OCI-LY7 (cell line): ENCODE results near the gene HS1BP3. TPM values are rescaled to one million over a fixed set of nuclear protein-coding genes. Genes with fewer than 3 reads are reported as not detected.

Source experiments
- BruUV-seq: library from RNA; stranded (reverse); fragments of 400-500 nt; replicated peaks from 2 replicates; lab custom pipeline; 2021; lab: Mats Ljungman, UMichigan
- CTCF ChIA-PET: fragments of 300-600 bp; sonication (Branson Sonifier 250); formaldehyde crosslinking; loops from one replicate; lab custom pipeline; 2022; ENCODE audit warnings: antibody characterized with exemption; ENCODE audit not compliant: unreplicated experiment; lab: Charles Lee
- POLR2A ChIA-PET: fragments of 300-600 bp; sonication (Branson Sonifier 250); formaldehyde crosslinking; loops from one replicate; lab custom pipeline; 2022; ENCODE audit warnings: antibody characterized with exemption; lab: Charles Lee
- DNase-seq: peaks from one replicate; pipeline ENCODE4 v3.0.0-alpha.2; 2015; ENCODE audit warnings: low spot score
- H2AFZ ChIP-seq: fragments of 200-600 bp; sonication (generic), shearing (Covaris generic); 2 replicates; pipeline ENCODE4 v1.6.1; 2014; ENCODE audit warnings: mild to moderate bottlenecking, antibody characterized with exemption, low read length, moderate library complexity
- H3K27ac ChIP-seq: fragments of 200-600 bp; sonication (generic); 2 replicates; pipeline ENCODE4 v1.5.1; 2014; ENCODE audit warnings: mixed run types, low read depth, mild to moderate bottlenecking, moderate library complexity, low read length, inconsistent platforms; ENCODE audit not compliant: poor library complexity, severe bottlenecking
- H3K36me3 ChIP-seq: fragments of 200-600 bp; sonication (generic); 2 replicates; pipeline ENCODE4 v1.6.1; 2014; ENCODE audit warnings: mild to moderate bottlenecking, antibody characterized with exemption, low read length, moderate library complexity, mixed read lengths; ENCODE audit not compliant: insufficient read depth
- H3K4me1 ChIP-seq: fragments of 200-600 bp; sonication (generic); 2 replicates; pipeline ENCODE4 v1.5.1; 2014; ENCODE audit warnings: mild to moderate bottlenecking, low read length; ENCODE audit not compliant: insufficient read depth, poor library complexity, severe bottlenecking
- H3K4me2 ChIP-seq: fragments of 200-600 bp; sonication (generic); 2 replicates; pipeline ENCODE4 v1.6.1; 2014; ENCODE audit warnings: mild to moderate bottlenecking, low read length
- H3K4me3 ChIP-seq: fragments of 200-600 bp; sonication (generic); 2 replicates; pipeline ENCODE4 v1.5.1; 2014; ENCODE audit warnings: mild to moderate bottlenecking, low read depth, low read length; ENCODE audit not compliant: poor library complexity, severe bottlenecking
- H3K79me2 ChIP-seq: fragments of 200-600 bp; sonication (generic); 2 replicates; pipeline ENCODE4 v1.6.1; 2016; ENCODE audit warnings: low read depth, mild to moderate bottlenecking, low read length, moderate library complexity, mixed read lengths; ENCODE audit not compliant: insufficient read depth
- H3K9me2 ChIP-seq: fragments of 200-600 bp; sonication (generic); 2 replicates; pipeline ENCODE4 v1.6.1; 2016; ENCODE audit warnings: mild to moderate bottlenecking, low read length, mixed read lengths; ENCODE audit not compliant: insufficient read depth
- H3K9me3 ChIP-seq: fragments of 200-600 bp; sonication (generic); 2 replicates; pipeline ENCODE4 v1.6.1; 2014; ENCODE audit warnings: mild to moderate bottlenecking, mixed run types, low read length, mixed read lengths
- H4K20me1 ChIP-seq: fragments of 200-600 bp; sonication (generic); 2 replicates; pipeline ENCODE4 v1.6.1; 2014; ENCODE audit warnings: mild to moderate bottlenecking, antibody characterized with exemption, low read length, moderate library complexity, mixed read lengths; ENCODE audit not compliant: insufficient read depth
- EZH2phosphoT487 ChIP-seq: fragments of 200-600 bp; sonication (generic); IDR thresholded peaks from 2 replicates; pipeline ENCODE4 v1.6.1; 2018; ENCODE audit warnings: low read depth, borderline replicate concordance, mild to moderate bottlenecking, mixed run types, antibody characterized with exemption, low read length, moderate library complexity, mixed read lengths
- intact Hi-C: fragments of 100-400 bp; cut with micrococcal nuclease; formaldehyde crosslinking; loops from one replicate; pipeline ENCODE4 v1.10.0; 2022; ENCODE audit not compliant: unreplicated experiment
- total RNA-seq, 2 experiments: library from RNA; depleted of rRNA in 1 of 2; stranded (reverse); fragments of >200 nt in 1 of 2; shearing (Covaris generic) in 1 of 2; gene quantifications; 2 replicates each; pipeline ENCODE4 v1.2.3, GENCODE V29; 2014 to 2022
- TF ChIP-seq, protein P1 (sequence below): fragments of 200-600 bp; sonication (generic); conservative IDR thresholded peaks from 2 replicates; pipeline ENCODE4 v1.5.1; 2014; ENCODE audit warnings: mild to moderate bottlenecking, antibody characterized with exemption, low read length, moderate library complexity, mixed read lengths

Gene HS1BP3
- total RNA-seq, 2 experiments from 2014 or later: 10.6 to 15.2 TPM

DNA sequence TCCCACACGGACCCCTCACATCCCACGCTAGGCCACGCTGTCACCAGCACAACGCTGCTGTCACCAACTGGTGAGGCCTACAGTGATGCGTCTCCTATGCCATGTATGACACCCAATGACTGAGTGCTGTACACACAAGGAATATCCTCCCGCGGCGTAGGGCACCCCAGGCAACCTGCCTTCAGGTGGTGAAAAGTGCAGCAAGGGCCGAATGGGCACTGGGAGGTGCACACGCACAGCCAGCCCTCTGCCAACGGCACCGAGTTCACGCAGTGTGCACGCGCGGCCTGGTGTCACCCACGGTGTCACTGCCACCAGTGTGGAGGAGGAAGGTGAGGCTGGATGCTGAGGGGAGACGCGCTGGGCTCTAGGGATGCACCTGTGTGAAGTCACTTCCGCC, 4.5 kb downstream of the HS1BP3 start:
- no peaks in the 10 kb centered on the region for H3K9me3 ChIP-seq
- H3K79me2 ChIP-seq: no peaks in the 10 kb centered on the region
- H4K20me1 ChIP-seq: no peaks in the 10 kb centered on the region
- DNase-seq: no peak
- ChIA-PET POLR2A (no interaction called here), CTCF (no interaction called here)
- no peaks in the 10 kb centered on the region for H3K36me3 ChIP-seq
- BruUV-seq: no TSS peak
- H3K4me3 ChIP-seq: no peak overlapping the region
- H2AFZ ChIP-seq: no peak overlapping the region
- peaks cover 12% of the 10 kb centered on the region for H3K4me1 ChIP-seq
- no peaks in the 10 kb centered on the region for H3K9me2 ChIP-seq
- no peak for TF ChIP-seq EZH2phosphoT487
- TF ChIP-seq, protein P1, sequence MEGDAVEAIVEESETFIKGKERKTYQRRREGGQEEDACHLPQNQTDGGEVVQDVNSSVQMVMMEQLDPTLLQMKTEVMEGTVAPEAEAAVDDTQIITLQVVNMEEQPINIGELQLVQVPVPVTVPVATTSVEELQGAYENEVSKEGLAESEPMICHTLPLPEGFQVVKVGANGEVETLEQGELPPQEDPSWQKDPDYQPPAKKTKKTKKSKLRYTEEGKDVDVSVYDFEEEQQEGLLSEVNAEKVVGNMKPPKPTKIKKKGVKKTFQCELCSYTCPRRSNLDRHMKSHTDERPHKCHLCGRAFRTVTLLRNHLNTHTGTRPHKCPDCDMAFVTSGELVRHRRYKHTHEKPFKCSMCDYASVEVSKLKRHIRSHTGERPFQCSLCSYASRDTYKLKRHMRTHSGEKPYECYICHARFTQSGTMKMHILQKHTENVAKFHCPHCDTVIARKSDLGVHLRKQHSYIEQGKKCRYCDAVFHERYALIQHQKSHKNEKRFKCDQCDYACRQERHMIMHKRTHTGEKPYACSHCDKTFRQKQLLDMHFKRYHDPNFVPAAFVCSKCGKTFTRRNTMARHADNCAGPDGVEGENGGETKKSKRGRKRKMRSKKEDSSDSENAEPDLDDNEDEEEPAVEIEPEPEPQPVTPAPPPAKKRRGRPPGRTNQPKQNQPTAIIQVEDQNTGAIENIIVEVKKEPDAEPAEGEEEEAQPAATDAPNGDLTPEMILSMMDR: no peak
- intact Hi-C loops: no loop called here
- H3K4me2 ChIP-seq: no peak overlapping the region
- no peak overlapping the region for H3K27ac ChIP-seq

DNA sequence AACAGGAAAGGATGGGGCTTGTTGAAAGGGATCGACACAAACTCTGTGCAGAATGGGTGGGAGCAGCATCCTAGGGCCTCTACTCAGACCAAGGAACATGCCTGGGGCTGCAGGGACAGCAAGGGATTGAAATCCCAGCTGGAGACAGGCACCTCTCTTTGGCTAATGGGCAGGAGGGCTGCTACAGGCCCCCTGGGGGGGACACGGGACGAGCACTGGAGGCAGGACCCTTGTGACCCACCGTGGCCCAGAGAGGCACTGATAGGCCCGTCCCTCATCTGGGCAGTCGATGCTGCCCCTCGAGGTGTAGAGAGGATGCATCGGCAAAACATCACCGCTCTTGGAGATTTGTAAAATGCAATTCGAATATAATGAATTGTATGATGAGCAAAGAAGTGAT, 5.1 kb downstream of the HS1BP3 start:
- ChIA-PET CTCF (no interaction called here), POLR2A (no interaction called here)
- H3K4me3 ChIP-seq: no peak overlapping the region
- no peak for TF ChIP-seq EZH2phosphoT487
- TF ChIP-seq, protein P1: no peak
- H3K4me2 ChIP-seq: no peak overlapping the region
- no peaks in the 10 kb centered on the region for H3K9me3 ChIP-seq
- no peak overlapping the region for H3K27ac ChIP-seq
- peaks cover 8% of the 10 kb centered on the region for H3K4me1 ChIP-seq
- H2AFZ ChIP-seq: no peak overlapping the region
- no TSS peak for BruUV-seq
- no peak for DNase-seq
- intact Hi-C loops: no loop called here
- H3K9me2 ChIP-seq: no peaks in the 10 kb centered on the region
- no peaks in the 10 kb centered on the region for H3K79me2 ChIP-seq
- H3K36me3 ChIP-seq: no peaks in the 10 kb centered on the region
- H4K20me1 ChIP-seq: no peaks in the 10 kb centered on the region

DNA sequence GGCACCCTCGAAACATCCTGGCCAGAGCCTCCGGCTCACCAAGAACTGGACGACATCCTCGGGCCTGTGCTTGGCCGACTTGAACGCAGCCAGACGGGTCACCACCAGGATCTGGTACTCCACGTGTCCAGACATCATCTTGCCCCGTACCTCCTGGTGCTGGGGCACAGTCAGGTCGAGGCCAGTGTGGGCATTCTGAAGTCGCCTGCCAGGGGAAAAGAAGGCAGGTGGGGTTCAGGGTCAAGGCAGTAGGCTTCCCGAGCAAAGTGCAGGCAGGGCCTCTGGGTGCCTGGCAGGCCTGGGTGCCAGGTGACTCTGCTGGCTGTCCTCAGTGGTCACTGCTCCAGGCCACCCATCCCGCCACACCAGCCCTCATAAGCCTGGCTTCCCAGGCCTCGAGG, 5.6 kb downstream of the HS1BP3 start:
- no TSS peak for BruUV-seq
- H3K27ac ChIP-seq: no peak overlapping the region
- no peak overlapping the region for H2AFZ ChIP-seq
- no peaks in the 10 kb centered on the region for H4K20me1 ChIP-seq
- no peaks in the 10 kb centered on the region for H3K9me2 ChIP-seq
- CTCF ChIA-PET: no interaction called here
- no peak for DNase-seq
- no peaks in the 10 kb centered on the region for H3K9me3 ChIP-seq
- TF ChIP-seq, protein P1: no peak
- no peak for TF ChIP-seq EZH2phosphoT487
- H3K4me1 ChIP-seq: peaks cover 8% of the 10 kb centered on the region
- H3K36me3 ChIP-seq: no peaks in the 10 kb centered on the region
- POLR2A ChIA-PET: no interaction called here
- H3K4me3 ChIP-seq: no peak overlapping the region
- intact Hi-C loops: no loop called here
- no peak overlapping the region for H3K4me2 ChIP-seq
- H3K79me2 ChIP-seq: no peaks in the 10 kb centered on the region
